B cell (primary cell): ENCODE data around the gene QKI. TPM values are rescaled to one million over a fixed set of nuclear protein-coding genes. Genes with fewer than 3 reads are reported as not detected.

Experiments
- ATAC-seq: fragments of 200-7000 bp; cut with Tn5 transposase; one replicate; pipeline ENCODE4 v1.10.0; 2021; ENCODE audit warnings: low read depth, mild to moderate bottlenecking, moderate number of reproducible peaks, moderate library complexity
- CTCF ChIA-PET: fragments of 350-600 bp; sonication (Branson Sonifier 250); formaldehyde crosslinking; loops from one replicate; lab custom pipeline; 2021; ENCODE audit warnings: antibody characterized with exemption, inconsistent platforms; lab: Charles Lee
- POLR2A ChIA-PET: fragments of 350-600 bp; sonication (Branson Sonifier 250); formaldehyde crosslinking; loops from one replicate; lab custom pipeline; 2021; ENCODE audit warnings: antibody characterized with exemption; lab: Charles Lee
- DNase-seq: peaks from one replicate; pipeline ENCODE4 v3.0.0; 2013
- H2AFZ ChIP-seq: 2 replicates; pipeline ENCODE4 v1.6.1; 2012; ENCODE audit warnings: mild to moderate bottlenecking, low read depth, low read length; ENCODE audit not compliant: insufficient read depth, poor library complexity, severe bottlenecking
- H3K27ac ChIP-seq, 2 donors: 1 replicate in 1 of 2; 2 replicates in 1 of 2; pipeline ENCODE4 v1.5.1; 2012 to 2013; ENCODE audit warnings: low read length in 2 of 2, mild to moderate bottlenecking in 2 of 2, moderate library complexity in 1 of 2
- H3K27me3 ChIP-seq, 4 experiments: fragments of 200-600 bp in 1 of 4; sonication (generic) in 1 of 4; replicated peaks in 1 of 4; 1 replicate in 2 of 4; 2 replicates in 2 of 4; pipeline versions ENCODE4 v1.6.1 to v1.7.0; 2013 to 2016; ENCODE audit warnings: low read length in 3 of 4, mild to moderate bottlenecking in 2 of 4, mixed read lengths in 1 of 4, moderate library complexity in 1 of 4; ENCODE audit not compliant: insufficient read depth in 4 of 4, control insufficient read depth in 3 of 4; ENCODE audit errors: control extremely low read depth in 1 of 4
- H3K36me3 ChIP-seq, 2 experiments: replicated peaks in 1 of 2; 1 replicate in 1 of 2; 2 replicates in 1 of 2; pipeline versions ENCODE4 v1.6.1 to v1.7.1; 2013; ENCODE audit warnings: low read length in 1 of 2; ENCODE audit not compliant: insufficient read depth in 2 of 2, control insufficient read depth in 1 of 2; ENCODE audit errors: control extremely low read depth in 1 of 2, extremely low read depth in 1 of 2
- H3K4me1 ChIP-seq, 2 donors: fragments of 200-600 bp in 1 of 2; sonication (generic) in 1 of 2; 1 replicate in 1 of 2; 2 replicates in 1 of 2; pipeline versions ENCODE4 v1.5.1 to v1.6.1; 2013 to 2017; ENCODE audit warnings: low read length in 2 of 2; ENCODE audit not compliant: control insufficient read depth in 2 of 2, insufficient read depth in 2 of 2
- H3K4me2 ChIP-seq: replicated peaks from 2 replicates; pipeline ENCODE3; 2012; ENCODE audit warnings: mild to moderate bottlenecking, low read depth, low read length; ENCODE audit not compliant: poor library complexity, severe bottlenecking
- H3K4me3 ChIP-seq, 5 experiments: fragments of 200-600 bp in 1 of 5; sonication (generic) in 1 of 5; 1 replicate in 3 of 5; 2 replicates in 2 of 5; pipeline versions ENCODE4 v1.5.1 to v1.7.0; 2011 to 2016; ENCODE audit warnings: low read length in 4 of 5, mild to moderate bottlenecking in 4 of 5, low read depth in 2 of 5, control low read depth in 1 of 5, moderate library complexity in 1 of 5; ENCODE audit not compliant: insufficient read depth in 1 of 5; ENCODE audit errors: control extremely low read depth in 1 of 5, extremely low read depth in 1 of 5
- H3K79me2 ChIP-seq: fragments of 200-600 bp; sonication (generic); one replicate; pipeline ENCODE4 v1.6.0; 2016; ENCODE audit warnings: low read length; ENCODE audit not compliant: control insufficient read depth, insufficient read depth
- H3K9ac ChIP-seq: fragments of 200-600 bp; sonication (generic); 2 replicates; pipeline ENCODE4 v1.6.1; 2017; ENCODE audit warnings: mild to moderate bottlenecking, low read length, moderate library complexity
- H3K9me3 ChIP-seq, 3 donors: one replicate each; pipeline versions ENCODE4 v1.6.1 to v1.7.1; 2013; ENCODE audit warnings: low read length in 2 of 3; ENCODE audit not compliant: control insufficient read depth in 2 of 3, insufficient read depth in 1 of 3; ENCODE audit errors: control extremely low read depth in 1 of 3
- H4K20me1 ChIP-seq: 2 replicates; pipeline ENCODE4 v1.6.0; 2012; ENCODE audit warnings: mild to moderate bottlenecking, low read length; ENCODE audit not compliant: insufficient read depth, control insufficient read depth, poor library complexity, severe bottlenecking
- H3K27ac Mint-ChIP-seq: one replicate; pipeline ENCODE4 v1.8.0; 2021; ENCODE audit warnings: mixed read lengths
- H3K27me3 Mint-ChIP-seq: one replicate; pipeline ENCODE4 v1.8.0; 2021; ENCODE audit warnings: mixed read lengths
- H3K4me1 Mint-ChIP-seq: one replicate; pipeline ENCODE4 v1.8.0; 2021; ENCODE audit warnings: mixed read lengths
- H3K4me3 Mint-ChIP-seq: one replicate; pipeline ENCODE4 v1.8.0; 2021; ENCODE audit warnings: mixed read lengths
- H3K9me3 Mint-ChIP-seq: one replicate; pipeline ENCODE4 v1.8.0; 2022; ENCODE audit warnings: mixed read lengths; ENCODE audit not compliant: insufficient read depth
- CTCF ChIP-seq: fragments of 200-600 bp; IDR thresholded peaks from one replicate; pipeline ENCODE4 v1.8.0; 2022; ENCODE audit warnings: antibody characterized with exemption, mild to moderate bottlenecking
- EZH2 ChIP-seq: IDR thresholded peaks from 2 replicates; pipeline ENCODE4 v1.6.1; 2012; ENCODE audit warnings: borderline replicate concordance, low read depth, mild to moderate bottlenecking, moderate library complexity, low read length; ENCODE audit not compliant: insufficient read depth, poor library complexity, severe bottlenecking
- WGBS: methylation state at CpG from one replicate; pipeline ENCODE4 v1.1.5; 2013; ENCODE audit warnings: missing lambda C conversion rate; ENCODE audit not compliant: insufficient coverage; 5-methylcytosine and 5-hydroxymethylcytosine counted together
- intact Hi-C: fragments of 100-400 bp; cut with micrococcal nuclease; formaldehyde crosslinking; loops from one replicate; pipeline ENCODE4 v1.10.0; 2022
- polyA plus RNA-seq: library from polyadenylated mRNA; depleted of rRNA; stranded (reverse); fragments of >200 nt; gene quantifications from 2 replicates; pipeline ENCODE4 v1.2.3, GENCODE V29; 2012
- total RNA-seq, 2 donors: library from RNA; stranded (reverse); fragments of 120-200 nt in 1 of 2; gene quantifications; 1 replicate in 1 of 2; 2 replicates in 1 of 2; pipeline versions ENCODE4 v1.2.3 to v1.2.4, GENCODE V29; 2013 to 2022

QKI gene
- total and polyA plus RNA-seq, 2 donors (not counting 1 experiment from before 2014, with no cell fraction given) = 38.8 to 79.5 TPM

- no peaks in the 10 kb centered on the region for H3K27me3 ChIP-seq
- Mint-ChIP-seq H3K4me1 (peaks cover 3% of the 10 kb centered on the region), H3K9me3 (no peaks in the 10 kb centered on the region), H3K27me3 (no peaks in the 10 kb centered on the region), H3K27ac (no peak overlapping the region), H3K4me3 (no peak overlapping the region)
- WGBS = no CpG with 5 or more reads among the region's 3 CpGs
- H2AFZ ChIP-seq = no peak overlapping the region
- no peak for DNase-seq
- no peak overlapping the region for H3K4me2 ChIP-seq
- H4K20me1 ChIP-seq = no peaks in the 10 kb centered on the region
- peaks cover 5% of the 10 kb centered on the region for H3K79me2 ChIP-seq
- intact Hi-C loops = loop anchor here (10.0 kb wide), 1 partner anchor 135 kb away; no protein-coding TSS in a partner anchor
- H3K36me3 ChIP-seq = peaks cover 0 to 30% of the 10 kb centered on the region in 2 experiments
- TF ChIP-seq CTCF = no peak
- TF ChIP-seq EZH2 = no peak
- no peak overlapping the region for H3K27ac ChIP-seq
- ChIA-PET CTCF (no interaction called here), POLR2A (no interaction called here)
- no peaks in the 10 kb centered on the region for H3K4me1 ChIP-seq
- H3K4me3 ChIP-seq = no peak overlapping the region
- no peaks in the 10 kb centered on the region for H3K9me3 ChIP-seq
- no peak for ATAC-seq
- no peak overlapping the region for H3K9ac ChIP-seq
Measured at GRCh38 chr6:163559661-163560060, 145.1 kb downstream of the QKI start.

- H3K9me3 Mint-ChIP-seq = no peaks in the 10 kb centered on the region
- no peak for TF ChIP-seq CTCF
- no peak for TF ChIP-seq EZH2
- 100% methylated on average over 5 of the region's 8 CpGs for WGBS
Measured at GRCh38 chr6:163563318-163563717, 148.8 kb downstream of the QKI start.

More at GRCh38 chr6:163563318-163563717, 148.8 kb downstream of the QKI start:
- no peak overlapping the region for H3K4me3 ChIP-seq
- H3K27ac ChIP-seq = no peak overlapping the region
- ChIA-PET CTCF (interaction anchor here (1.8 kb wide), 1 partner anchor 397 kb away, joined by 3 read pairs; no protein-coding TSS in a partner anchor), POLR2A (no interaction called here)
- H3K9ac ChIP-seq = no peak overlapping the region
- H3K79me2 ChIP-seq = peaks cover 5% of the 10 kb centered on the region
- H3K36me3 ChIP-seq = peaks cover 0 to 45% of the 10 kb centered on the region in 2 experiments
- Mint-ChIP-seq H3K27ac (no peak overlapping the region), H3K4me1 (no peaks in the 10 kb centered on the region), H3K27me3 (no peaks in the 10 kb centered on the region), H3K4me3 (no peak overlapping the region)
- ATAC-seq (no peak), DNase-seq (no peak)
- no peak overlapping the region for H2AFZ ChIP-seq
- no peaks in the 10 kb centered on the region for H3K9me3 ChIP-seq
- no peaks in the 10 kb centered on the region for H3K4me1 ChIP-seq
- no peak overlapping the region for H3K4me2 ChIP-seq
- intact Hi-C loops = no loop called here
- no peaks in the 10 kb centered on the region for H3K27me3 ChIP-seq
- H4K20me1 ChIP-seq = no peaks in the 10 kb centered on the region
